Activated T-helper 1 cell treated with anti-CD3 and anti-CD28 coated beads, Interleukin-12 subunit alpha, Interleukin-12 subunit beta, Interleukin-2, Interleukin-4 antibody, amounts not matched to agents 30 ng/mL and 10 ng/mL and 1 ng/mL, durations not matched to agents 14 hours and 24 hours and 36 hours (primary cell): ENCODE measurements around the gene KDM3A. TPM values are rescaled to one million over a fixed set of nuclear protein-coding genes. Genes with fewer than 3 reads are reported as not detected.

ENCODE experiments used
- DNase-seq: peaks from one replicate; pipeline ENCODE4 v3.0.0; 2021; ENCODE audit warnings: low spot score
- H3K27ac Mint-ChIP-seq: one replicate; pipeline ENCODE4 v1.8.0; 2021; ENCODE audit warnings: mild to moderate bottlenecking, mixed read lengths
- H3K27me3 Mint-ChIP-seq: one replicate; pipeline ENCODE4 v1.8.0; 2022; ENCODE audit warnings: mild to moderate bottlenecking, moderate library complexity, mixed read lengths; ENCODE audit not compliant: insufficient read depth
- H3K36me3 Mint-ChIP-seq: one replicate; pipeline ENCODE4 v1.8.0; 2021; ENCODE audit warnings: low read depth, mixed read lengths
- H3K4me1 Mint-ChIP-seq: one replicate; pipeline ENCODE4 v1.8.0; 2021; ENCODE audit warnings: low read depth, mixed read lengths
- H3K4me3 Mint-ChIP-seq: one replicate; pipeline ENCODE4 v1.8.0; 2021; ENCODE audit warnings: mild to moderate bottlenecking, moderate library complexity, mixed read lengths
- H3K9me3 Mint-ChIP-seq: one replicate; pipeline ENCODE4 v1.8.0; 2021; ENCODE audit warnings: mixed read lengths
- intact Hi-C: fragments of 100-400 bp; cut with micrococcal nuclease; formaldehyde crosslinking; loops from one replicate; pipeline ENCODE4 v1.15.1; 2024
- total RNA-seq: library from RNA; stranded (reverse); gene quantifications from 2 replicates; pipeline ENCODE4 v1.2.3, GENCODE V29; 2022

Gene KDM3A
- total RNA-seq, 1 donor from 2014 or later, result 61.6 TPM

GRCh38 chr2:86468162-86469033 is 27.2 kb downstream of the KDM3A start:
- Mint-ChIP-seq H3K4me1 (peaks cover 71% of the 10 kb centered on the region), H3K4me3 (peak overlapping the region; percentile 75), H3K27me3 (no peaks in the 10 kb centered on the region), H3K36me3 (peaks cover 62% of the 10 kb centered on the region), H3K9me3 (no peaks in the 10 kb centered on the region), H3K27ac (peak overlapping the region; percentile 89)
- intact Hi-C loops, result loop anchor here (1.0 to 5.0 kb wide), 3 partner anchors 14 to 154 kb away; partner anchors contain the start of gene RNF103
- peak; percentile 28 for DNase-seq

- Mint-ChIP-seq H3K27ac (no peak overlapping the region), H3K9me3 (no peaks in the 10 kb centered on the region), H3K36me3 (peaks cover 64% of the 10 kb centered on the region), H3K27me3 (no peaks in the 10 kb centered on the region), H3K4me3 (no peak overlapping the region), H3K4me1 (peaks cover 66% of the 10 kb centered on the region)
- no peak for DNase-seq
- intact Hi-C loops, result no loop called here
These were observed 29.7 kb downstream of the KDM3A start for GRCh38 chr2:86470890-86471289.

GRCh38 chr2:86471637-86472036 is 30.5 kb downstream of the KDM3A start:
- H3K9me3 Mint-ChIP-seq, result no peaks in the 10 kb centered on the region
- no peak for DNase-seq
- peaks cover 69% of the 10 kb centered on the region for H3K4me1 Mint-ChIP-seq
- no peak overlapping the region for H3K27ac Mint-ChIP-seq
- no peaks in the 10 kb centered on the region for H3K27me3 Mint-ChIP-seq
- intact Hi-C loops, result no loop called here
- no peak overlapping the region for H3K4me3 Mint-ChIP-seq
- H3K36me3 Mint-ChIP-seq, result peaks cover 63% of the 10 kb centered on the region

- no peak overlapping the region for H3K4me3 Mint-ChIP-seq
- H3K4me1 Mint-ChIP-seq, result peaks cover 63% of the 10 kb centered on the region
- no peaks in the 10 kb centered on the region for H3K9me3 Mint-ChIP-seq
- H3K27ac Mint-ChIP-seq, result peak overlapping the region; percentile 37
- no peak for DNase-seq
- intact Hi-C loops, result no loop called here
- H3K36me3 Mint-ChIP-seq, result peaks cover 78% of the 10 kb centered on the region
- no peaks in the 10 kb centered on the region for H3K27me3 Mint-ChIP-seq
These were observed 34.9 kb downstream of the KDM3A start for GRCh38 chr2:86476092-86476491.

GRCh38 chr2:86476918-86477317 is 35.7 kb downstream of the KDM3A start:
- H3K27me3 Mint-ChIP-seq, result no peaks in the 10 kb centered on the region
- intact Hi-C loops, result no loop called here
- H3K4me3 Mint-ChIP-seq, result no peak overlapping the region
- no peaks in the 10 kb centered on the region for H3K9me3 Mint-ChIP-seq
- H3K36me3 Mint-ChIP-seq, result peaks cover 78% of the 10 kb centered on the region
- DNase-seq, result no peak
- H3K4me1 Mint-ChIP-seq, result peaks cover 63% of the 10 kb centered on the region
- no peak overlapping the region for H3K27ac Mint-ChIP-seq

GRCh38 chr2:86477349-86477748 is 36.2 kb downstream of the KDM3A start:
- H3K9me3 Mint-ChIP-seq, result no peaks in the 10 kb centered on the region
- peaks cover 80% of the 10 kb centered on the region for H3K36me3 Mint-ChIP-seq
- H3K4me1 Mint-ChIP-seq, result peaks cover 64% of the 10 kb centered on the region
- intact Hi-C loops, result no loop called here
- no peak overlapping the region for H3K27ac Mint-ChIP-seq
- H3K27me3 Mint-ChIP-seq, result no peaks in the 10 kb centered on the region
- no peak for DNase-seq
- H3K4me3 Mint-ChIP-seq, result no peak overlapping the region

- no peak overlapping the region for H3K4me3 Mint-ChIP-seq
- H3K27me3 Mint-ChIP-seq, result no peaks in the 10 kb centered on the region
- H3K9me3 Mint-ChIP-seq, result no peaks in the 10 kb centered on the region
- peaks cover 83% of the 10 kb centered on the region for H3K36me3 Mint-ChIP-seq
- intact Hi-C loops, result loop anchor here (10.0 kb wide), 1 partner anchor 85 kb away; the partner anchor contains the start of gene CHMP3
- no peak for DNase-seq
- H3K27ac Mint-ChIP-seq, result no peak overlapping the region
- peaks cover 66% of the 10 kb centered on the region for H3K4me1 Mint-ChIP-seq
These were observed 38.9 kb downstream of the KDM3A start for GRCh38 chr2:86480105-86480504.

GRCh38 chr2:86482034-86482433 is 40.9 kb downstream of the KDM3A start:
- peak; percentile 4 for DNase-seq

GRCh38 chr2:86484385-86484784 is 43.2 kb downstream of the KDM3A start:
- Mint-ChIP-seq H3K27me3 (no peaks in the 10 kb centered on the region), H3K36me3 (peaks cover 93% of the 10 kb centered on the region), H3K27ac (no peak overlapping the region), H3K4me3 (no peak overlapping the region), H3K4me1 (peaks cover 48% of the 10 kb centered on the region), H3K9me3 (no peaks in the 10 kb centered on the region)
- DNase-seq, result no peak
- intact Hi-C loops, result loop anchor here (2.0 to 10.0 kb wide), 2 partner anchors 42 to 80 kb away; partner anchors contain the start of gene CHMP3

More at GRCh38 chr2:86482034-86482433, 40.9 kb downstream of the KDM3A start:
- Mint-ChIP-seq H3K36me3 (peaks cover 92% of the 10 kb centered on the region), H3K4me1 (peaks cover 68% of the 10 kb centered on the region), H3K4me3 (no peak overlapping the region), H3K27me3 (no peaks in the 10 kb centered on the region), H3K27ac (peak overlapping the region; percentile 82), H3K9me3 (no peaks in the 10 kb centered on the region)
- intact Hi-C loops, result loop anchor here (2.0 to 10.0 kb wide), 2 partner anchors 13 to 83 kb away; partner anchors contain the start of gene CHMP3

- Mint-ChIP-seq H3K4me1 (peaks cover 52% of the 10 kb centered on the region), H3K27me3 (no peaks in the 10 kb centered on the region), H3K36me3 (peaks cover 93% of the 10 kb centered on the region), H3K4me3 (no peak overlapping the region), H3K9me3 (no peaks in the 10 kb centered on the region), H3K27ac (peak overlapping the region; percentile 59)
- intact Hi-C loops, result loop anchor here (1.0 to 10.0 kb wide), 3 partner anchors 42 to 134 kb away; partner anchors contain the start of gene CHMP3
- DNase-seq, result no peak
These were observed 43.9 kb downstream of the KDM3A start for GRCh38 chr2:86485103-86485502.

GRCh38 chr2:86485802-86486201 is 44.6 kb downstream of the KDM3A start:
- no peak for DNase-seq
- Mint-ChIP-seq H3K27me3 (no peaks in the 10 kb centered on the region), H3K27ac (peak overlapping the region; percentile 48), H3K4me1 (peaks cover 49% of the 10 kb centered on the region), H3K36me3 (peaks cover 92% of the 10 kb centered on the region), H3K9me3 (no peaks in the 10 kb centered on the region), H3K4me3 (no peak overlapping the region)
- intact Hi-C loops, result loop anchor here (1.0 to 10.0 kb wide), 3 partner anchors 43 to 133 kb away; partner anchors contain the start of gene CHMP3

GRCh38 chr2:86487062-86487461 is 45.9 kb downstream of the KDM3A start:
- Mint-ChIP-seq H3K4me1 (peaks cover 39% of the 10 kb centered on the region), H3K27ac (no peak overlapping the region), H3K9me3 (no peaks in the 10 kb centered on the region), H3K36me3 (peaks cover 95% of the 10 kb centered on the region), H3K27me3 (no peaks in the 10 kb centered on the region), H3K4me3 (no peak overlapping the region)
- intact Hi-C loops, result loop anchor here (10.0 kb wide), 1 partner anchor 78 kb away; the partner anchor contains the start of gene CHMP3
- DNase-seq, result no peak
